ENCODE data around the gene ENTREP1. TPM values are rescaled to one million over a fixed set of nuclear protein-coding genes. Genes with fewer than 3 reads are reported as not detected.

Gene ENTREP1
- total RNA-seq, 2 donors from 2014 or later: 6.9 to 10.9 TPM

- Histone ChIP-seq H3K9me3 (no peaks in the 10 kb centered on the region), H3K36me3 (replicated peaks in 1 of 2; ENCODE audit: insufficient read depth in 1 of 2, low read depth in 2 of 2) (no peaks in the 10 kb centered on the region), H3K27ac (no peak overlapping the region), H3K4me1 (no peaks in the 10 kb centered on the region), H3K4me3 (no peak overlapping the region), H3K27me3 (no peaks in the 10 kb centered on the region)
- TF ChIP-seq CTCF (IDR thresholded peaks at IDR 0.05): no peak
- TF ChIP-seq POLR2A (IDR thresholded peaks at IDR 0.05): no peak
- intact Hi-C loops (cut with DNase I): no loop called here
- DNase-seq (no peak), ATAC-seq (no peak)
- 94 to 96% methylated on average over 5 of the region's 5 CpGs for WGBS, 2 donors
Measured at GRCh38 chr9:69332067-69332685, 7.2 kb downstream of the ENTREP1 start.

- intact Hi-C loops (cut with DNase I): no loop called here
- 66 to 89% methylated on average over 2 of the region's 2 CpGs for WGBS, 2 donors
- DNase-seq: no peak
- no peak overlapping the region for H3K4me3 ChIP-seq
- H3K9me3 ChIP-seq: no peaks in the 10 kb centered on the region
- no peak overlapping the region for H3K27ac ChIP-seq
- no peaks in the 10 kb centered on the region for H3K36me3 ChIP-seq (replicated peaks in 1 of 2; ENCODE audit: insufficient read depth in 1 of 2, low read depth in 2 of 2)
- no peak for ATAC-seq
- H3K4me1 ChIP-seq: no peaks in the 10 kb centered on the region
- no peaks in the 10 kb centered on the region for H3K27me3 ChIP-seq
- TF ChIP-seq CTCF (IDR thresholded peaks at IDR 0.05) (no peak), POLR2A (IDR thresholded peaks at IDR 0.05) (no peak)
Measured at GRCh38 chr9:69333716-69334115, 8.7 kb downstream of the ENTREP1 start.

GRCh38 chr9:69334317-69334716 lies 9.3 kb downstream of the ENTREP1 start:
- Histone ChIP-seq H3K27ac (no peak overlapping the region), H3K9me3 (no peaks in the 10 kb centered on the region), H3K27me3 (no peaks in the 10 kb centered on the region), H3K4me3 (no peak overlapping the region), H3K36me3 (replicated peaks in 1 of 2; ENCODE audit: insufficient read depth in 1 of 2, low read depth in 2 of 2) (no peaks in the 10 kb centered on the region), H3K4me1 (no peaks in the 10 kb centered on the region)
- intact Hi-C loops (cut with DNase I): no loop called here
- no peak for ATAC-seq
- DNase-seq: no peak
- TF ChIP-seq CTCF (IDR thresholded peaks at IDR 0.05) (no peak), POLR2A (IDR thresholded peaks at IDR 0.05) (no peak)

GRCh38 chr9:69339620-69340019 lies 14.6 kb downstream of the ENTREP1 start:
- ATAC-seq: no peak
- H3K9me3 ChIP-seq: no peaks in the 10 kb centered on the region
- intact Hi-C loops (cut with DNase I): no loop called here
- no peak for DNase-seq
- TF ChIP-seq CTCF (IDR thresholded peaks at IDR 0.05): no peak
- TF ChIP-seq POLR2A (IDR thresholded peaks at IDR 0.05): no peak
- no peaks in the 10 kb centered on the region for H3K4me1 ChIP-seq
- no peaks in the 10 kb centered on the region for H3K27me3 ChIP-seq
- no peaks in the 10 kb centered on the region for H3K36me3 ChIP-seq (replicated peaks in 1 of 2; ENCODE audit: insufficient read depth in 1 of 2, low read depth in 2 of 2)
- H3K4me3 ChIP-seq: no peak overlapping the region
- H3K27ac ChIP-seq: no peak overlapping the region
- 92 to 100% methylated on average over 2 of the region's 2 CpGs for WGBS, 2 donors

GRCh38 chr9:69340631-69341030 lies 15.6 kb downstream of the ENTREP1 start:
- Histone ChIP-seq H3K27ac (no peak overlapping the region), H3K4me3 (no peak overlapping the region), H3K4me1 (no peaks in the 10 kb centered on the region), H3K36me3 (replicated peaks in 1 of 2; ENCODE audit: insufficient read depth in 1 of 2, low read depth in 2 of 2) (no peaks in the 10 kb centered on the region), H3K27me3 (no peaks in the 10 kb centered on the region), H3K9me3 (no peaks in the 10 kb centered on the region)
- ATAC-seq (no peak), DNase-seq (no peak)
- TF ChIP-seq CTCF (IDR thresholded peaks at IDR 0.05) (no peak), POLR2A (IDR thresholded peaks at IDR 0.05) (no peak)
- intact Hi-C loops (cut with DNase I): no loop called here
- WGBS, 2 donors: 4 to 16% methylated on average over 3 of the region's 3 CpGs

Measured in body of pancreas (tissue), 4 donors.